HEK293 (cell line): ENCODE data around the gene MAP1A.

Source experiments
- KLF8 ChIP-seq: fragments of 450-650 bp; formaldehyde crosslinking; IDR thresholded peaks from 2 replicates; pipeline ENCODE4 v1.5.1; 2016; ENCODE audit warnings: missing biosample characterization, missing genetic modification characterization
- OSR2 ChIP-seq: fragments of 450-650 bp; formaldehyde crosslinking; IDR thresholded peaks from 2 replicates; pipeline ENCODE4 v1.5.1; 2016; ENCODE audit warnings: missing biosample characterization, missing genetic modification characterization
- OVOL3 ChIP-seq: fragments of 450-650 bp; formaldehyde crosslinking; IDR thresholded peaks from 2 replicates; pipeline ENCODE4 v1.5.1; 2016; ENCODE audit warnings: missing biosample characterization, missing genetic modification characterization
- SALL2 ChIP-seq: fragments of 450-650 bp; formaldehyde crosslinking; IDR thresholded peaks from 2 replicates; pipeline ENCODE4 v1.5.0; 2017; ENCODE audit warnings: missing biosample characterization, mild to moderate bottlenecking, missing genetic modification characterization, borderline replicate concordance
- ZFP69B ChIP-seq: fragments of 450-650 bp; formaldehyde crosslinking; IDR thresholded peaks from 2 replicates; pipeline ENCODE4 v1.5.1; 2016; ENCODE audit warnings: missing biosample characterization, missing genetic modification characterization
- ZNF19 ChIP-seq: fragments of 450-650 bp; formaldehyde crosslinking; IDR thresholded peaks from 2 replicates; pipeline ENCODE4; 2016; ENCODE audit warnings: missing biosample characterization, missing genetic modification characterization, low read depth
- ZNF214 ChIP-seq: fragments of 450-650 bp; formaldehyde crosslinking; IDR thresholded peaks from 2 replicates; pipeline ENCODE4 v1.5.1; 2017; ENCODE audit warnings: missing biosample characterization, mild to moderate bottlenecking, missing genetic modification characterization, borderline replicate concordance
- ZNF223 ChIP-seq: fragments of 450-650 bp; formaldehyde crosslinking; IDR thresholded peaks from 2 replicates; pipeline ENCODE4 v1.5.1; 2016; ENCODE audit warnings: missing biosample characterization, missing genetic modification characterization
- ZNF274 ChIP-seq, 2 experiments: fragments of 200-500 bp in 1 of 2; fragments of 450-650 bp in 1 of 2; sonication (Bioruptor generic) in 1 of 2; formaldehyde crosslinking in 1 of 2; IDR thresholded peaks; 2 replicates each; pipeline versions ENCODE4 v1.5.1 to v1.6.1; 2014 to 2016; ENCODE audit warnings: borderline replicate concordance in 1 of 2, inconsistent platforms in 1 of 2, low read length in 1 of 2, missing biosample characterization in 1 of 2, missing genetic modification characterization in 1 of 2
- ZNF514 ChIP-seq: fragments of 450-650 bp; formaldehyde crosslinking; IDR thresholded peaks from 2 replicates; pipeline ENCODE4 v1.5.1; 2016; ENCODE audit warnings: missing biosample characterization, missing genetic modification characterization
- ZNF529 ChIP-seq: fragments of 450-650 bp; formaldehyde crosslinking; IDR thresholded peaks from 2 replicates; pipeline ENCODE4 v1.5.1; 2017; ENCODE audit warnings: missing genetic modification characterization, missing biosample characterization; ENCODE audit not compliant: insufficient replicate concordance
- ZNF549 ChIP-seq: fragments of 450-650 bp; IDR thresholded peaks from 2 replicates; pipeline ENCODE4 v1.5.1; 2018; ENCODE audit warnings: missing biosample characterization, missing genetic modification characterization, mild to moderate bottlenecking, inconsistent platforms, moderate library complexity
- ZNF558 ChIP-seq: fragments of 450-650 bp; formaldehyde crosslinking; IDR thresholded peaks from 2 replicates; pipeline ENCODE4 v1.5.1; 2016; ENCODE audit warnings: missing biosample characterization, missing genetic modification characterization
- ZSCAN16 ChIP-seq: fragments of 450-650 bp; formaldehyde crosslinking; IDR thresholded peaks from 2 replicates; pipeline ENCODE4 v1.5.1; 2016; ENCODE audit warnings: missing biosample characterization, missing genetic modification characterization
- TF ChIP-seq, protein P1 (sequence below): fragments of 450-650 bp; formaldehyde crosslinking; IDR thresholded peaks from 2 replicates; pipeline ENCODE4 v1.5.1; 2016; ENCODE audit warnings: missing biosample characterization, missing genetic modification characterization
- TF ChIP-seq, protein P2 (sequence below): fragments of 450-650 bp; formaldehyde crosslinking; IDR thresholded peaks from 2 replicates; pipeline ENCODE4 v1.5.1; 2016; ENCODE audit warnings: missing biosample characterization, missing genetic modification characterization
- TF ChIP-seq, protein P3 (sequence below): fragments of 450-650 bp; formaldehyde crosslinking; IDR thresholded peaks from 2 replicates; pipeline ENCODE4 v1.5.1; 2016; ENCODE audit warnings: missing biosample characterization, missing genetic modification characterization
- TF ChIP-seq, protein P4 (sequence below): fragments of 450-650 bp; formaldehyde crosslinking; IDR thresholded peaks from 2 replicates; pipeline ENCODE4 v1.5.1; 2016; ENCODE audit warnings: missing biosample characterization, missing genetic modification characterization
- TF ChIP-seq, protein P5 (sequence below): fragments of 450-650 bp; formaldehyde crosslinking; IDR thresholded peaks from 2 replicates; pipeline ENCODE4 v1.5.1; 2016; ENCODE audit warnings: missing biosample characterization, missing genetic modification characterization
- TF ChIP-seq, protein P6 (sequence below): fragments of 450-650 bp; formaldehyde crosslinking; IDR thresholded peaks from 2 replicates; pipeline ENCODE4 v1.5.1; 2016; ENCODE audit warnings: missing biosample characterization, missing genetic modification characterization
- TF ChIP-seq, protein P7 (sequence below): fragments of 450-650 bp; formaldehyde crosslinking; IDR thresholded peaks from 2 replicates; pipeline ENCODE4 v1.5.1; 2016; ENCODE audit warnings: missing biosample characterization, missing genetic modification characterization

Gene MAP1A

DNA sequence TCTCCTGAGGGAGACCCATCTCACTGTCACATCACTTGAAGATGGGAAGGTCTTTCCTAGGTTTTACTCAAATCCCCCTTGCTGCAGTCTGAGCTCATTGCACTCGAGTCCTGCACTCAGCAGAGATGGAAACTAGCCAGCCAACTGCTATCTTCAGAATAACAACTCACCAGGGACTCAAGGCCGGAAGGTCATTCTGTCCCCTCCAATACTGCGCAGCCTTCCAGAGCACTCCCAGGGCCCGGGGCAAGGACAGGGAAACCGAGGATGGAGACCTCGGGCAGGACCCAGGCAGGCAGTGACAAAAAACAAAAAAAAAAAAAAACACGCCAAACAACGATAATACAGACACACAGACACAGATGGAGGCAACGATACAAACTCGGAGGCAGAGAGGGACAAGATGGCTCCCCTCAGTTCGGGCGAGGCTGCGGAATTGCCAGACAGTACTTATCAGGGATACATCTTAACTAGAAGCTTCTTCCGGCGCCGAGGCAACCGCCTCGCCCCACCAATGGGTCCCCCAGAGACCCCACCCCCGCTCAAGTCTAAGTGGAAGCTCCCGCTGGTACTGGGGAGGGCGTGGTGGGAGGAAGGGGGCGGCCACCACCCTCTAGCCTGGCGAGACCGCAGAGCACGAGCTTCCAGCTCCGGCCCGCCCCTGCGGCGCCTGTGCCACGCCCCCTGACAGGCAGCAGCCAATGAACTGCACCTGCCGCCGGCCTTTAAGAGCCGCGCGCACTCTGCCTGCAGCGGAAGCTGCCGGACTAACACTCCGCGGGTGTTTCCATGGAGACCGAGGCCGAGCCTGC, 7.0 kb upstream of the MAP1A start (continued):
- no peak for TF ChIP-seq ZNF274 (IDR thresholded peaks at IDR 0.05; ENCODE audit: low read length)
- TF ChIP-seq ZNF274 (tag by site-specific recombination; IDR thresholded peaks at IDR 0.05; ENCODE audit: borderline replicate concordance): no peak
- TF ChIP-seq ZNF214: no peak
- TF ChIP-seq, protein P1, sequence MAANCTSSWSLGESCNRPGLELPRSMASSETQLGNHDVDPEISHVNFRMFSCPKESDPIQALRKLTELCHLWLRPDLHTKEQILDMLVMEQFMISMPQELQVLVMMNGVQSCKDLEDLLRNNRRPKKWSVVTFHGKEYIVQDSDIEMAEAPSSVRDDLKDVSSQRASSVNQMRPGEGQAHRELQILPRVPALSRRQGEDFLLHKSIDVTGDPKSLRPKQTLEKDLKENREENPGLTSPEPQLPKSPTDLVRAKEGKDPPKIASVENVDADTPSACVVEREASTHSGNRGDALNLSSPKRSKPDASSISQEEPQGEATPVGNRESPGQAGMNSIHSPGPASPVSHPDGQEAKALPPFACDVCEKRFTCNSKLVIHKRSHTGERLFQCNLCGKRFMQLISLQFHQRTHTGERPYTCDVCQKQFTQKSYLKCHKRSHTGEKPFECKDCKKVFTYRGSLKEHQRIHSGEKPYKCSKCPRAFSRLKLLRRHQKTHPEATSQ: no peak
- no peak for TF ChIP-seq ZNF549
- TF ChIP-seq ZFP69B (tag by site-specific recombination): peak; percentile 31; the same call in 1 of the 2 replicates
- no peak for TF ChIP-seq ZNF558
- TF ChIP-seq SALL2 (tag by site-specific recombination): no peak
- TF ChIP-seq ZNF514: no peak
- TF ChIP-seq, protein P2, sequence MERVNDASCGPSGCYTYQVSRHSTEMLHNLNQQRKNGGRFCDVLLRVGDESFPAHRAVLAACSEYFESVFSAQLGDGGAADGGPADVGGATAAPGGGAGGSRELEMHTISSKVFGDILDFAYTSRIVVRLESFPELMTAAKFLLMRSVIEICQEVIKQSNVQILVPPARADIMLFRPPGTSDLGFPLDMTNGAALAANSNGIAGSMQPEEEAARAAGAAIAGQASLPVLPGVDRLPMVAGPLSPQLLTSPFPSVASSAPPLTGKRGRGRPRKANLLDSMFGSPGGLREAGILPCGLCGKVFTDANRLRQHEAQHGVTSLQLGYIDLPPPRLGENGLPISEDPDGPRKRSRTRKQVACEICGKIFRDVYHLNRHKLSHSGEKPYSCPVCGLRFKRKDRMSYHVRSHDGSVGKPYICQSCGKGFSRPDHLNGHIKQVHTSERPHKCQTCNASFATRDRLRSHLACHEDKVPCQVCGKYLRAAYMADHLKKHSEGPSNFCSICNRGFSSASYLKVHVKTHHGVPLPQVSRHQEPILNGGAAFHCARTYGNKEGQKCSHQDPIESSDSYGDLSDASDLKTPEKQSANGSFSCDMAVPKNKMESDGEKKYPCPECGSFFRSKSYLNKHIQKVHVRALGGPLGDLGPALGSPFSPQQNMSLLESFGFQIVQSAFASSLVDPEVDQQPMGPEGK: peak; percentile 98
- TF ChIP-seq, protein P3, sequence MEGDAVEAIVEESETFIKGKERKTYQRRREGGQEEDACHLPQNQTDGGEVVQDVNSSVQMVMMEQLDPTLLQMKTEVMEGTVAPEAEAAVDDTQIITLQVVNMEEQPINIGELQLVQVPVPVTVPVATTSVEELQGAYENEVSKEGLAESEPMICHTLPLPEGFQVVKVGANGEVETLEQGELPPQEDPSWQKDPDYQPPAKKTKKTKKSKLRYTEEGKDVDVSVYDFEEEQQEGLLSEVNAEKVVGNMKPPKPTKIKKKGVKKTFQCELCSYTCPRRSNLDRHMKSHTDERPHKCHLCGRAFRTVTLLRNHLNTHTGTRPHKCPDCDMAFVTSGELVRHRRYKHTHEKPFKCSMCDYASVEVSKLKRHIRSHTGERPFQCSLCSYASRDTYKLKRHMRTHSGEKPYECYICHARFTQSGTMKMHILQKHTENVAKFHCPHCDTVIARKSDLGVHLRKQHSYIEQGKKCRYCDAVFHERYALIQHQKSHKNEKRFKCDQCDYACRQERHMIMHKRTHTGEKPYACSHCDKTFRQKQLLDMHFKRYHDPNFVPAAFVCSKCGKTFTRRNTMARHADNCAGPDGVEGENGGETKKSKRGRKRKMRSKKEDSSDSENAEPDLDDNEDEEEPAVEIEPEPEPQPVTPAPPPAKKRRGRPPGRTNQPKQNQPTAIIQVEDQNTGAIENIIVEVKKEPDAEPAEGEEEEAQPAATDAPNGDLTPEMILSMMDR (tag by site-specific recombination): no peak
- TF ChIP-seq, protein P4, sequence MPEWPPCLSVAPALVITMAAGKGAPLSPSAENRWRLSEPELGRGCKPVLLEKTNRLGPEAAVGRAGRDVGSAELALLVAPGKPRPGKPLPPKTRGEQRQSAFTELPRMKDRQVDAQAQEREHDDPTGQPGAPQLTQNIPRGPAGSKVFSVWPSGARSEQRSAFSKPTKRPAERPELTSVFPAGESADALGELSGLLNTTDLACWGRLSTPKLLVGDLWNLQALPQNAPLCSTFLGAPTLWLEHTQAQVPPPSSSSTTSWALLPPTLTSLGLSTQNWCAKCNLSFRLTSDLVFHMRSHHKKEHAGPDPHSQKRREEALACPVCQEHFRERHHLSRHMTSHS (tag by site-specific recombination): no peak
- TF ChIP-seq ZNF529 (tag by site-specific recombination): no peak
- no peak; the same call in 1 of the 2 replicates for TF ChIP-seq OSR2 (tag by site-specific recombination)
- TF ChIP-seq ZSCAN16: no peak
- no peak for TF ChIP-seq ZNF19 (tag by site-specific recombination)
- TF ChIP-seq, protein P5, sequence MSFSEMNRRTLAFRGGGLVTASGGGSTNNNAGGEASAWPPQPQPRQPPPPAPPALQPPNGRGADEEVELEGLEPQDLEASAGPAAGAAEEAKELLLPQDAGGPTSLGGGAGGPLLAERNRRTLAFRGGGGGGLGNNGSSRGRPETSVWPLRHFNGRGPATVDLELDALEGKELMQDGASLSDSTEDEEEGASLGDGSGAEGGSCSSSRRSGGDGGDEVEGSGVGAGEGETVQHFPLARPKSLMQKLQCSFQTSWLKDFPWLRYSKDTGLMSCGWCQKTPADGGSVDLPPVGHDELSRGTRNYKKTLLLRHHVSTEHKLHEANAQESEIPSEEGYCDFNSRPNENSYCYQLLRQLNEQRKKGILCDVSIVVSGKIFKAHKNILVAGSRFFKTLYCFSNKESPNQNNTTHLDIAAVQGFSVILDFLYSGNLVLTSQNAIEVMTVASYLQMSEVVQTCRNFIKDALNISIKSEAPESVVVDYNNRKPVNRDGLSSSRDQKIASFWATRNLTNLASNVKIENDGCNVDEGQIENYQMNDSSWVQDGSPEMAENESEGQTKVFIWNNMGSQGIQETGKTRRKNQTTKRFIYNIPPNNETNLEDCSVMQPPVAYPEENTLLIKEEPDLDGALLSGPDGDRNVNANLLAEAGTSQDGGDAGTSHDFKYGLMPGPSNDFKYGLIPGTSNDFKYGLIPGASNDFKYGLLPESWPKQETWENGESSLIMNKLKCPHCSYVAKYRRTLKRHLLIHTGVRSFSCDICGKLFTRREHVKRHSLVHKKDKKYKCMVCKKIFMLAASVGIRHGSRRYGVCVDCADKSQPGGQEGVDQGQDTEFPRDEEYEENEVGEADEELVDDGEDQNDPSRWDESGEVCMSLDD (tag by site-specific recombination): 0 out of 2 replicates have a peak, but pooled peaks have one; percentile 19
- TF ChIP-seq, protein P6, sequence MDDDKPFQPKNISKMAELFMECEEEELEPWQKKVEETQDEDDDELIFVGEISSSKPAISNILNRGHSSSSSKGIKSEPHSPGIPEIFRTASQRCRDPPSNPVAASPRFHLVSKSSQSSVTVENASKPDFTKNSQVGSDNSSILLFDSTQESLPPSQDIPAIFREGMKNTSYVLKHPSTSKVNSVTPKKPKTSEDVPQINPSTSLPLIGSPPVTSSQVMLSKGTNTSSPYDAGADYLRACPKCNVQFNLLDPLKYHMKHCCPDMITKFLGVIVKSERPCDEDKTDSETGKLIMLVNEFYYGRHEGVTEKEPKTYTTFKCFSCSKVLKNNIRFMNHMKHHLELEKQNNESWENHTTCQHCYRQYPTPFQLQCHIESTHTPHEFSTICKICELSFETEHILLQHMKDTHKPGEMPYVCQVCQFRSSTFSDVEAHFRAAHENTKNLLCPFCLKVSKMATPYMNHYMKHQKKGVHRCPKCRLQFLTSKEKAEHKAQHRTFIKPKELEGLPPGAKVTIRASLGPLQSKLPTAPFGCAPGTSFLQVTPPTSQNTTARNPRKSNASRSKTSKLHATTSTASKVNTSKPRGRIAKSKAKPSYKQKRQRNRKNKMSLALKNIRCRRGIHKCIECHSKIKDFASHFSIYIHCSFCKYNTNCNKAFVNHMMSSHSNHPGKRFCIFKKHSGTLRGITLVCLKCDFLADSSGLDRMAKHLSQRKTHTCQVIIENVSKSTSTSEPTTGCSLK: no peak
- TF ChIP-seq, protein P7, sequence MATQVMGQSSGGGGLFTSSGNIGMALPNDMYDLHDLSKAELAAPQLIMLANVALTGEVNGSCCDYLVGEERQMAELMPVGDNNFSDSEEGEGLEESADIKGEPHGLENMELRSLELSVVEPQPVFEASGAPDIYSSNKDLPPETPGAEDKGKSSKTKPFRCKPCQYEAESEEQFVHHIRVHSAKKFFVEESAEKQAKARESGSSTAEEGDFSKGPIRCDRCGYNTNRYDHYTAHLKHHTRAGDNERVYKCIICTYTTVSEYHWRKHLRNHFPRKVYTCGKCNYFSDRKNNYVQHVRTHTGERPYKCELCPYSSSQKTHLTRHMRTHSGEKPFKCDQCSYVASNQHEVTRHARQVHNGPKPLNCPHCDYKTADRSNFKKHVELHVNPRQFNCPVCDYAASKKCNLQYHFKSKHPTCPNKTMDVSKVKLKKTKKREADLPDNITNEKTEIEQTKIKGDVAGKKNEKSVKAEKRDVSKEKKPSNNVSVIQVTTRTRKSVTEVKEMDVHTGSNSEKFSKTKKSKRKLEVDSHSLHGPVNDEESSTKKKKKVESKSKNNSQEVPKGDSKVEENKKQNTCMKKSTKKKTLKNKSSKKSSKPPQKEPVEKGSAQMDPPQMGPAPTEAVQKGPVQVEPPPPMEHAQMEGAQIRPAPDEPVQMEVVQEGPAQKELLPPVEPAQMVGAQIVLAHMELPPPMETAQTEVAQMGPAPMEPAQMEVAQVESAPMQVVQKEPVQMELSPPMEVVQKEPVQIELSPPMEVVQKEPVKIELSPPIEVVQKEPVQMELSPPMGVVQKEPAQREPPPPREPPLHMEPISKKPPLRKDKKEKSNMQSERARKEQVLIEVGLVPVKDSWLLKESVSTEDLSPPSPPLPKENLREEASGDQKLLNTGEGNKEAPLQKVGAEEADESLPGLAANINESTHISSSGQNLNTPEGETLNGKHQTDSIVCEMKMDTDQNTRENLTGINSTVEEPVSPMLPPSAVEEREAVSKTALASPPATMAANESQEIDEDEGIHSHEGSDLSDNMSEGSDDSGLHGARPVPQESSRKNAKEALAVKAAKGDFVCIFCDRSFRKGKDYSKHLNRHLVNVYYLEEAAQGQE (tag by site-specific recombination): no peak
- no peak for TF ChIP-seq OVOL3 (tag by site-specific recombination)
- TF ChIP-seq KLF8 (tag by site-specific recombination): peak; percentile 88
- TF ChIP-seq ZNF223: no peak
